Kasumi-1 (cell line): ENCODE data around the gene CILP2.

Experiments
- DNase-seq, 2 experiments: peaks; one replicate each; lab custom pipeline; 2025; lab: John Stamatoyannopoulos, UW

The CILP2 gene, protein sequence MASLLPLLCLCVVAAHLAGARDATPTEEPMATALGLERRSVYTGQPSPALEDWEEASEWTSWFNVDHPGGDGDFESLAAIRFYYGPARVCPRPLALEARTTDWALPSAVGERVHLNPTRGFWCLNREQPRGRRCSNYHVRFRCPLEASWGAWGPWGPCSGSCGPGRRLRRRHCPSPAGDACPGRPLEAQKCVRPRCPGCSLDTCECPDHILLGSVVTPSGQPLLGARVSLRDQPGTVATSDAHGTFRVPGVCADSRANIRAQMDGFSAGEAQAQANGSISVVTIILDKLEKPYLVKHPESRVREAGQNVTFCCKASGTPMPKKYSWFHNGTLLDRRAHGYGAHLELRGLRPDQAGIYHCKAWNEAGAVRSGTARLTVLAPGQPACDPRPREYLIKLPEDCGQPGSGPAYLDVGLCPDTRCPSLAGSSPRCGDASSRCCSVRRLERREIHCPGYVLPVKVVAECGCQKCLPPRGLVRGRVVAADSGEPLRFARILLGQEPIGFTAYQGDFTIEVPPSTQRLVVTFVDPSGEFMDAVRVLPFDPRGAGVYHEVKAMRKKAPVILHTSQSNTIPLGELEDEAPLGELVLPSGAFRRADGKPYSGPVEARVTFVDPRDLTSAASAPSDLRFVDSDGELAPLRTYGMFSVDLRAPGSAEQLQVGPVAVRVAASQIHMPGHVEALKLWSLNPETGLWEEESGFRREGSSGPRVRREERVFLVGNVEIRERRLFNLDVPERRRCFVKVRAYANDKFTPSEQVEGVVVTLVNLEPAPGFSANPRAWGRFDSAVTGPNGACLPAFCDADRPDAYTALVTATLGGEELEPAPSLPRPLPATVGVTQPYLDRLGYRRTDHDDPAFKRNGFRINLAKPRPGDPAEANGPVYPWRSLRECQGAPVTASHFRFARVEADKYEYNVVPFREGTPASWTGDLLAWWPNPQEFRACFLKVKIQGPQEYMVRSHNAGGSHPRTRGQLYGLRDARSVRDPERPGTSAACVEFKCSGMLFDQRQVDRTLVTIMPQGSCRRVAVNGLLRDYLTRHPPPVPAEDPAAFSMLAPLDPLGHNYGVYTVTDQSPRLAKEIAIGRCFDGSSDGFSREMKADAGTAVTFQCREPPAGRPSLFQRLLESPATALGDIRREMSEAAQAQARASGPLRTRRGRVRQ

GRCh38 chr19:19538061-19538784 is at the start of gene CILP2:
Gene CILP2 (plus strand): TSS chr19:19538265. CDS start chr19:19538350, 85 bp downstream.
- DNase-seq = no peak

DNA sequence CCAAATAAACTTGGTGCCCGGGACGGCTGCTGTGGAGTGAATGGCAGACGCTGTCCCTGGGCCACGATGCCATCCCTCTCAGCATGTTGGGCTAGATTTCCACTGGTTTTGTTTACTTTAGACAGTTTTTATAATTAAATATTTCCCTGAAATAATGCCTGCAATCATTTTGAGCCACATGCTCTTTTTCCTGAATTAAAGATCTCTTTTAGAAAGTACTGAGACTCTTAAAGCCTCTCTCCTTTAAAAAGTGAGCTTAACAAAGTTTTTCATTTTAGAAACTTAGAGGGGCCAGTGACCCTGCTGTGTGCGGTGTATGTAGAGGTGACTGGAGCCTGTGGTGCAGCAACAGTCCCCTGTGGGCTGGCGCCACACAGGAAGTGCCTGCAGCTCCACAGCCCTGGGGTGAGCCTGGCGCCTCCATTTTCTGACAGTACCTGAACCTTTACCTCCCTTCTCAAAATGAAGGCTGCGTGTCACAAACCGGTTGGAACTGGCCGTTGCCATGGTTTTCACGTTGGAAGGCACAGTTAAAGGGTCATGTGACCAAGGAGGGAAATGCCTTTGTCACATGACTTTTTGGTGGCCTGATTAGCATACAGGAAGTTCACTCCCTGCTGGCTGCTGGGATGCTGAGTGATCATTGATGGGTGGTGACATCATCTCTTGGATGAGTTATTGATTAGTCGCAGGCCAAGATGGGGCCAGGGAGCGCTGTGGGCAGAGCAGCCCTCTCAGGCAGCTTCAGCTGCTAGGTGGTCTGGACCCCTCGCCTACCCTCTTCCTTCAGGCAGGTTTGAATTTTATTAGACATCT is 49.0 kb upstream of the CILP2 start:
- peak; percentile 59 to 65 for DNase-seq

GRCh38 chr19:19489804-19490204 is 48.3 kb upstream of the CILP2 start:
- no peak for DNase-seq

DNA sequence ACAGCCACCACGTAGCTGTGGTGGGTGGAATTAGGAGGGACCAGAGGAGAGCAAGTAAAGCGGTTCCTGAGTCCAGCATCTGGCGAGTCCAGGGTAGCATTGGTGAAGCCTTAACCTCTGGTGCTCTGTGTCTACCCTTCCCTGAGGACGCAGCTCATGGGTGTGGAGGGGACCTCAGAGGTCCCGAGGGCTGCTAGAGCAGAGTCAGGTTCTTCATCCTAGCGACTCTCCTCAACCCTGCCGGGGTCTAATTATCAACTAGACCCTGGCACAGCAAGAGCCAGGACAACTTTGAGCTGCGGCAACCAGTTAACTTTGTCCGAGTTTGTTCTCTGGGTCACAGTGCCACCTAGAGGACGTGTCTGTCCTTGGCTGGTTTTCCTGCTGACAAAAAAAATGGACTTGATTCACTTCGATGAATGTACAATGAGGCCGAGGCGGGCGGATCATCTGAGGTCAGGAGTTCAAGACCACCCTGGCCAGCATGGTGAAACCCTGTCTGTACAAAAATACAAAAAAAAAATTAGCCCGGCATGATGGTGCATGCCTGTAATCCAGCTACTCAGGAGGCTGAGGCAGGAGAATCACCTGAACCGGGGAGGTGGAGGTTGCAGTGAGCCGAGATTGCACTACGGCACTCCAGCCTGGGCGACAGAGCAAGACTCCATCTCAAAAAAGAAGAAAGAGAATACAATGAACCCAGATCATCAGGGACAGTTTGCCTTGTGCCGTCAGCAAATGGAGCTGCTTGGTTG is 47.7 kb upstream of the CILP2 start:
- DNase-seq = peak; percentile 74 to 76

- no peak for DNase-seq
These were observed 46.6 kb upstream of the CILP2 start for GRCh38 chr19:19491321-19492025.

DNA sequence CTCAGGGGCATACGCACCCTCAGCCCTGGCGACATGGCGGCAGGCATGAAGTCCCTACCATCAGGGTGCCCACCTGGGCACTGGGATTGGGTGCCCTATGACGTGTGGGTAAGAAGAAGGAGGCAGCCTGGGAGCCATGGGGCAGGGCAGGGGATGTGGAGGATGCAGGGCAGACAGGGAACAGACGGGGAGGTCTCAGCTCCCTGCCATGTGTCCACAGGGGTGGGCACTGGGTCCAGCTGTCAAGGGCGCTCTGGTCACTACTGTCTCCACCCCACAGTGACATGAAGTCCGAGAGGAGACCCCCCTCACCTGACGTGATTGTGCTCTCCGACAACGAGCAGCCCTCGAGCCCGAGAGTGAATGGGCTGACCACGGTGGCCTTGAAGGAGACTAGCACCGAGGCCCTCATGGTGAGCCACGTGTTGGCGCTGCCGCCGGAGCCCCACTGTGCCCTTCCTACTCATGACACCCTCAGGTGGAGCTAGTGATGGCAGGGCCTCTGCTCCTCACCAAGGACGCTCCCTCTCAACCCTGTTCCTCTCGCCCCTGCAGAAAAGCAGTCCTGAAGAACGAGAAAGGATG is 45.9 kb upstream of the CILP2 start:
- DNase-seq = no peak

- no peak for DNase-seq
These were observed 44.1 kb upstream of the CILP2 start for GRCh38 chr19:19493841-19494546.

DNA sequence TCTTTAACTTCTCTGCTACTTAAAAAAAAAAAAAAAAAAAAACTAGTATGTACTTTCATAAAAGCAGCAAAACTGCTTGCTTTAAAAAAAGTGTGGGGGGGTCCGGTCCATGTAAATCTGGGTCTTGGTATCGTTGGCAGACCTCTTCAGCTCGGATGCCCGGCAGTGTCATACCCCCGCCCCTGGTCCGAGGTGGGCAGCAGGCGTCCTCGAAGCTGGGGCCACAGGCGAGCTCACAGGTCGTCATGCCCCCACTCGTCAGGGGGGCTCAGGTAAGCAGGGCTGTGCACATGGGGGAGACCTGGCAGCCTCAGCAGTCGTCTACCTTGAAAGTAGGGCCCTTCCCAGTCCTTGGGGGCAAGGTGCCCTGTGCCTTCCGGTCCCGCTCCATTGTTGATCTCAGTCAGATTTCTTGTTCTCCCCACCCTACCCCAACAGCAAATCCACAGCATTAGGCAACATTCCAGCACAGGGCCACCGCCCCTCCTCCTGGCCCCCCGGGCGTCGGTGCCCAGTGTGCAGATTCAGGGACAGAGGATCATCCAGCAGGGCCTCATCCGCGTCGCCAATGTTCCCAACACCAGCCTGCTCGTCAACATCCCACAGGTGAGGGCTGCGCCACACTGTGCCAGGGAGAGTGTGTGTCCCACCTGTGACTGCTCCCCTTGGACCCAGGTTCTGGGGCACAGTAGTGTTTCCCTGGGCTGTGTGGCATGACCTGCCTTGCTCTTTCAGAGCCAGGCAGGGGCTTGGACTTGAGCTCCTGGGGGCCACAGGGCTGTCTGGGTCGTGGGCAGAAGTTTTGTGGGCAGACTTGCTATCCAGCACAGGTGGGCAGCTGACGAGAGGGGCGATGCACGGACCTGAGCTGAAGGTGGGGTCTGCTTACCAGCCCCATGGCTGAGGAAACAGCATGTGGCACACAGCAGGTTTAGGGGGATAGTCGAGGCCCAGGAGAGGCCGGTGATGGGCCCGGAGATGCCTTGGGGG is 42.2 kb upstream of the CILP2 start:
- no peak for DNase-seq

DNA sequence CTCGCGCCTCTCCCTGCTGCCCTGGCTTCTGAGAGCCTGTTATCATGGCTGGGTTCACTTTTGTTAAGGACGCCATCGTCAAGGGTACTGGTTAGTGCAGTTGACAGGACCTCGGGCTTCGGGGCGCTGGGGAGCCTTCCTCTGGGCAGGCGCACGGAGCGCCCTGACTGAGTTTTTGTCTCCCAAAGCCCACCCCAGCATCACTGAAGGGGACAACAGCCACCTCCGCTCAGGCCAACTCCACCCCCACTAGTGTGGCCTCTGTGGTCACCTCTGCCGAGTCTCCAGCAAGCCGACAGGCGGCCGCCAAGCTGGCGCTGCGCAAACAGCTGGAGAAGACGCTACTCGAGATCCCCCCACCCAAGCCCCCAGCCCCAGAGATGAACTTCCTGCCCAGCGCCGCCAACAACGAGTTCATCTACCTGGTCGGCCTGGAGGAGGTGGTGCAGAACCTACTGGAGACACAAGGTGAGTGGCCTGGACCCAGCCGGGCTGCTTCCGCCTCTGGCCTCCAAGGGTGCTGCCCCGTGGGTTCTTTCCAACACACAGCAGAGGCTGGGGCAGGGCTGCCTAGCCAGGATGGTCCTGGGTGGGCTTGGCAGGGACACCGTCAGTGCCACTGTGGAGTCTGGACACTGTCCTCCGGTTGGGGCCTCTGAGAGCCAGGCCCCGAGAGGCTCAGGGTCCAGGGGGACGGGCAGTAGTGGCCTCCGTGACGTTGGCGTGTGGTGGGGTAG is 39.6 kb upstream of the CILP2 start:
- DNase-seq = no peak

DNA sequence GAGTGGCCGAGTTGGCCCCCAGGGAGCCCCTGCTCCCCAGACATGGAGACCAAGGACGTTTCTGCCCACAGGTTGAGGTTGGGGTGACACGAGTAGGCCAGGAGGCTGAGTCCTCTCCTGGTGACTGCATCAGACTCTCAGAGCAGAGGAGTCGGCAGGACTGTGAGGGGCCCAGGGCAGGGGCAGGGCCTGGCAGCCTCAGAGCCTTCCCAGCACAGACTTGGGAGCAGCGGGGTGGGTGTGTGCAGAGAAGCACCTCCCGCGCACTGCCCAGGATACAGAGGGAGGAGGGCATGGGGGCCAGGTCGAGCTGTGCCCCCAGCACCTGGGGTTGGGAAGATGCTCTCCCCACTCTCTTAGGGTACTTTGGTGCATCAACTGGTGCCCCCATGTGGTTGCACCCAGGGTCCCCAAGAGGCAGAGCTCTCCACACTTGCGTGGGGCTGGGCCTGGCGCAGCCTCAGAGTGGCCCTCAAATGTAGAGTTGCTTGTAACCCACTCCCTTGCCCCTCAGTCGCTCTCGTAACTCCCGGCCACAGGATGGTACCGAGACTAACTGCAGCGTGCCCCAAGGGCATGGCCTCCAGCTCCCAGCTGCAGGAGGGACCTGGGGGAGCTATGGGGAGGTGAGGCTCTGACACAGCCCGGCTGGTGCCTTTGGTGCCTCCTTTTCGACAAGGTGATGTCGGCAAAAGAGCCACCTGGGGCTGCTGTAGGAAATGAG is 38.6 kb upstream of the CILP2 start:
- DNase-seq = no peak

DNA sequence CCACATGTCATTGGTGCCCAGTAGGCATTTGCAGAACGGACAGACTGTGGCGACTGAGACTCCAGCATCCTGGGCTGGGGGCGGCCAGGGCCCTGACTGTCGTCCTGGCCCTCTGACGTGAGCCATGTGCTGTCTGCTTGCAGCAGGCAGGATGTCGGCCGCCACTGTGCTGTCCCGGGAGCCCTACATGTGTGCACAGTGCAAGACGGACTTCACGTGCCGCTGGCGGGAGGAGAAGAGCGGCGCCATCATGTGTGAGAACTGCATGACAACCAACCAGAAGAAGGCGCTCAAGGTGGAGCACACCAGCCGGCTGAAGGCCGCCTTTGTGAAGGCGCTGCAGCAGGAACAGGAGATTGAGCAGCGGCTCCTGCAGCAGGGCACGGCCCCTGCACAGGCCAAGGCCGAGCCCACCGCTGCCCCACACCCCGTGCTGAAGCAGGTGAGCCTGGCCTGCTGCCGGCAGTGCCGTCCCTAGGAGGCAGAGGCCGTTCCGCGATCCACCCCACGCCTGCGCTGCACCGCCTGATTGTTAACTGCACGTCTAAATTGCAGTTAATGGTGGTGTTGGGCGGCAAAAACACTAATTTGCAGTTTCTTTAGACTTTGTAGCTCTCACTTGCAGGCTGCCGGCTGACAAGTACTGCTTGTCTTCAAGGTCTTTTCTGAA is 37.0 kb upstream of the CILP2 start:
- no peak for DNase-seq

DNA sequence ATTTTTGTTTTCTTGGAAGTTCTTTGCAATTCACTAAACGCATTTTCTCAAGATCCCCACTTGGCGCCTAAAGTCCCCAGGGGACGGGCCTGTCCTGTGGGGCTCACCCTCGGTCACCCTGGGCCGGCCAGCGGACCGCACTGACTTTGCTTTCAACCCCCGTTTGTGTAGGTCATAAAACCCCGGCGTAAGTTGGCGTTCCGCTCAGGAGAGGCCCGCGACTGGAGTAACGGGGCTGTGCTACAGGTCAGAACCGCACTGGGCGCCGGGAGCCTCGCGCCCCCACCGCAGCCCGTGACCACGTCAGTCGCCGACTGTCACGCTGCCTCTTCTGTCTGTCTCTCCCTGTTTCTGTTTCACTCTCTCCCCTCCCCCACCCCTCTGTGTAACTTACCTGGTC is 36.3 kb upstream of the CILP2 start:
- DNase-seq = no peak

DNA sequence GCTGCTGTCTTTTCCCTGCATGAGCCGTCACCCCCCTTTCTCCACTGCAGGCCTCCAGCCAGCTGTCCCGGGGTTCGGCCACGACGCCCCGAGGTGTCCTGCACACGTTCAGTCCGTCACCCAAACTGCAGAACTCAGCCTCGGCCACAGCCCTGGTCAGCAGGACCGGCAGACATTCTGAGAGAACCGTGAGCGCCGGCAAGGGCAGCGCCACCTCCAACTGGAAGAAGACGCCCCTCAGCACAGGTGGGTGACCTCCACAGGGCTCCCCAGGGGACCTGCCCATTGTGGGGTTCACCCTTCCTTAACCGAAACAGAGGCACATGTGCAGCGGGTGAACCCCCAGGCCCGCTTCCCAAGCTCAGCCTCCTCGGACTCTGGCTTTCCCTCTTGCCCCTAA is 35.8 kb upstream of the CILP2 start:
- DNase-seq = no peak

GRCh38 chr19:19502808-19503602 is 35.1 kb upstream of the CILP2 start:
- no peak for DNase-seq
